Body of pancreas (tissue), 4 donors: ENCODE results near the gene AHR.

Experiments
- POLR2A ChIP-seq, 3 donors: fragments of 450-650 bp; IDR thresholded peaks; one replicate each; pipeline ENCODE4 v1.6.1; 2016; ENCODE audit warnings: antibody characterized with exemption in 3 of 3, mild to moderate bottlenecking in 2 of 3
- TF ChIP-seq, protein P1 (sequence below), 7 experiments: fragments of 450-650 bp in 4 of 7; fragments of 200-600 bp in 3 of 7; sonication (generic) in 3 of 7; IDR thresholded peaks; one replicate each; pipeline ENCODE4 v1.5.1; 2016 to 2019; ENCODE audit warnings: antibody characterized with exemption in 7 of 7

DNA sequence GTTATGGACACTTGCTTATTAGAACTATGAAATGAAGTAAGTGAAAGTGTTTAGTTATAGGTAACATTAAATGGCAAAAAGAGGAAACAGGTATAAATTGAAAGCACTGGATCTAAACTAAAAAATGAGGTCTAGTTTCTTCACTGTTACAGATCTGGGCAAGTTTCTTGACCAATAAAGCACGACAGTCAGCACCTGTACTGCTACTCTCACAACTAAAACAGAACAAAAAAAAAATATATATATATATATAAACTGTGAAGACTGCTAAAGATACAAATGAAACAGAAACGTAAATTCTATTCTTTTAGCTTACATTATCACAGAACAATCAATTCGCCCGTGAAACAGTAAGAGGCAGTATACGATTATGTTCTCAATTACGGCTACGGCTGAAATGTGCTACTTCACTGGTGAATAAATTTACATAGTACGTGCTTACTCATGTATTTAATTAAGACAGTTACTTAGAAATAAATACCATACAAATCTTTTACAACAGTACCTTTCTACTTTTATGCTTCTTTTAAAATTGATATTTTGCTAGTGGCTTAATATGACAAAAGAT is 4.2 kb downstream of the AHR start:
- TF ChIP-seq, protein P1, sequence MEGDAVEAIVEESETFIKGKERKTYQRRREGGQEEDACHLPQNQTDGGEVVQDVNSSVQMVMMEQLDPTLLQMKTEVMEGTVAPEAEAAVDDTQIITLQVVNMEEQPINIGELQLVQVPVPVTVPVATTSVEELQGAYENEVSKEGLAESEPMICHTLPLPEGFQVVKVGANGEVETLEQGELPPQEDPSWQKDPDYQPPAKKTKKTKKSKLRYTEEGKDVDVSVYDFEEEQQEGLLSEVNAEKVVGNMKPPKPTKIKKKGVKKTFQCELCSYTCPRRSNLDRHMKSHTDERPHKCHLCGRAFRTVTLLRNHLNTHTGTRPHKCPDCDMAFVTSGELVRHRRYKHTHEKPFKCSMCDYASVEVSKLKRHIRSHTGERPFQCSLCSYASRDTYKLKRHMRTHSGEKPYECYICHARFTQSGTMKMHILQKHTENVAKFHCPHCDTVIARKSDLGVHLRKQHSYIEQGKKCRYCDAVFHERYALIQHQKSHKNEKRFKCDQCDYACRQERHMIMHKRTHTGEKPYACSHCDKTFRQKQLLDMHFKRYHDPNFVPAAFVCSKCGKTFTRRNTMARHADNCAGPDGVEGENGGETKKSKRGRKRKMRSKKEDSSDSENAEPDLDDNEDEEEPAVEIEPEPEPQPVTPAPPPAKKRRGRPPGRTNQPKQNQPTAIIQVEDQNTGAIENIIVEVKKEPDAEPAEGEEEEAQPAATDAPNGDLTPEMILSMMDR (IDR thresholded peaks at IDR 0.05): peak in 1 of 7 experiments; percentile 9
- no peak for TF ChIP-seq POLR2A (IDR thresholded peaks at IDR 0.05)
